Measurements from ENCODE around the gene TPH1.

GRCh38 chr11:18063862-18064434 is 17.9 kb upstream of the TPH1 start:
- TF ChIP-seq CTCF (IDR thresholded peaks at IDR 0.05) (no peak), POLR2AphosphoS5 (IDR thresholded peaks at IDR 0.05) (no peak)
